Naive thymus-derived CD8-positive, alpha-beta T cell (primary cell): ENCODE measurements around the gene SETD3. TPM values are rescaled to one million over a fixed set of nuclear protein-coding genes. Genes with fewer than 3 reads are reported as not detected.
A peak's percentile ranks its signal among the peaks of the same experiment; 100 is the strongest.

Experiments used
- ATAC-seq, 2 donors: fragments of 150-1000 bp; cut with Tn5 transposase in 1 of 2; sonication (Bioruptor Pico), chemical (Tn5 transposase) in 1 of 2; 1 replicate in 1 of 2; 2 replicates in 1 of 2; pipeline ENCODE4 v1.10.0; 2021; ENCODE audit warnings: mild to moderate bottlenecking in 2 of 2, moderate library complexity in 2 of 2
- POLR2A ChIA-PET: fragments of 350-600 bp; sonication (Branson Sonifier 250); formaldehyde crosslinking; loops from one replicate; lab custom pipeline; 2021; ENCODE audit warnings: antibody characterized with exemption; lab: Charles Lee
- DNase-seq, 10 donors: peaks; one replicate each; pipeline versions ENCODE4 v3.0.0 to v3.0.0-alpha.2; 2020 to 2022
- H3K27ac Mint-ChIP-seq, 10 donors: one replicate each; pipeline ENCODE4 v1.8.0; 2020 to 2022; ENCODE audit warnings: mild to moderate bottlenecking in 10 of 10, mixed read lengths in 10 of 10, moderate library complexity in 4 of 10, inconsistent platforms in 1 of 10
- H3K27me3 Mint-ChIP-seq, 5 donors: one replicate each; pipeline ENCODE4 v1.8.0; 2021 to 2022; ENCODE audit warnings: mixed read lengths in 5 of 5
- H3K36me3 Mint-ChIP-seq, 3 donors: one replicate each; pipeline ENCODE4 v1.8.0; 2020 to 2022; ENCODE audit warnings: mixed read lengths in 3 of 3, mild to moderate bottlenecking in 2 of 3, inconsistent platforms in 1 of 3
- H3K4me1 Mint-ChIP-seq, 4 donors: one replicate each; pipeline ENCODE4 v1.8.0; 2021 to 2022; ENCODE audit warnings: mixed read lengths in 4 of 4
- H3K4me3 Mint-ChIP-seq, 10 donors: one replicate each; pipeline ENCODE4 v1.8.0; 2020 to 2022; ENCODE audit warnings: mild to moderate bottlenecking in 10 of 10, mixed read lengths in 10 of 10, moderate library complexity in 6 of 10, inconsistent platforms in 1 of 10
- H3K9me3 Mint-ChIP-seq, 9 donors: one replicate each; pipeline ENCODE4 v1.8.0; 2020 to 2022; ENCODE audit warnings: mixed read lengths in 9 of 9, mild to moderate bottlenecking in 3 of 9, inconsistent platforms in 1 of 9, moderate library complexity in 1 of 9
- polyA plus RNA-seq, 3 donors: library from polyadenylated mRNA; unstranded; fragments of 300-500 nt; fragmentation: Illumina TruSeq; gene quantifications; one replicate each; pipeline ENCODE4 v1.2.3, GENCODE V29; 2021
- total RNA-seq, 8 experiments: library from RNA in 2 of 8; stranded (reverse) in 2 of 8; gene quantifications; one replicate each; pipeline ENCODE4 v1.2.3 and lab custom pipeline; 2021 to 2026

Gene SETD3
- total and polyA plus RNA-seq, 5 experiments from 2014 or later: 32.2 to 56.8 (median 35.6) TPM

DNA sequence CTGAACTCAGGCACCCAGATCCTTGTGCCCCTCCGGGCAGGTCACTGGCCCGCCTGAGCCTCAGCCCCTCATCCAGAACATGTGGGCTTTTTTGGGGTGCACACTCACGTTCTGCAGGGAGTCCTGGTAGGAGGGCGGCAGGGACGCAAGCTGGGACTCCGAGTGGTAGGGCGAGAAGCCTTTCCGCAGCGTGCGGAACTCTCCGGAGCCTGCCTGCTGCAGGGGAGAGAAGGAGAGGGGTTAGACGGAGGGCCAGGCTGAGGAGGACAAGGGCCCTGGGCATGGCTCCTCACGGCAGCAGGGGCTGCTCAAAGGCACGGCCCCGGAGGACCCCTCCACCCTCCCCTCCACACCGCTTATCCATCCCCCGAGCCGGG, 41.4 kb upstream of the SETD3 start:
- Mint-ChIP-seq H3K9me3 (no peaks in the 10 kb centered on the region), H3K27ac (no peak overlapping the region), H3K4me3 (peak overlapping the region in 1 of 10 donors; percentile 34), H3K36me3 (no peaks in the 10 kb centered on the region), H3K4me1 (peaks cover 6 to 18% (median 12%) of the 10 kb centered on the region in 4 donors), H3K27me3 (no peaks in the 10 kb centered on the region)
- no peak for ATAC-seq
- POLR2A ChIA-PET: no interaction called here
- DNase-seq: peak in 1 of 10 donors; percentile 58

DNA sequence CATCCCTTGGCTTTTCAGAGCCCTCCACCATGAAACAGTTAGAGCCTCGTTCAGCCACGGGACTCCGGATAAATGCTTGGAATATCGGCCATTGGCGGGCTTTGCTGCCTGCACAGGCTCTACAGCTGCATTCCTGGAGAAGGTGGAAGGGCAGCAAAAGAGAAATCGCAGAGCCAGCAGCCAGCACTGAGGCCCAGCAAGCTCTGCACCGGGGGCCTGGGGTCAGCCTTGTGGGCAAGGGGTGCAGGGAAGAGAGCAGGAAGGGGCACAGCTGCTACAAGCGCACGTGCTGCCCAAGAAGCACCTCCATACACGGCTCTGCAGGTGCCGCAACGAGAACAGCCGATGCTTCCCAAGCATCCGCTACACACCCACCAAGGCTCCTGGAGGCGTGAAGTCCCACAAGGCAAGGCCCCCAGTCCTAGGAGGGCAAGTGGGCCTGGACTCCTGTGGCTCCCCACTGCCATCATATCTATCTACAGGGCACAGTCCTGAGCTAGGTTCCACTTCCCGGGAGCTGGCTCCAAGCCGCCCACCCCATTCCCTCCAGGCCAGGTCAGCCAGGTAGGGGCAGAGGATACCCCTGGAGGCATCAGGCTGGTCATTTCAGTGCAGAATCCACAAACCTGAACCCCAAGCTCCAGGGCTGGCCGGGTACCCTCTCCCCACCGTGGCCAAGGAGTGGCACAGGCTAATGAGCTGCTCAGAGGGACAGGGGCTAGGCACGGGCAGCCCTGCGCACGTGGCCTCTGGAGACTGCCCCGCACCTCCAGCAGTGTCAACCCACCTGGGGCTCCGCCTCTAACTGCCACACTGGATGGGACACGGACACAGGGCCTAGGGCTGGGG, 40.7 kb upstream of the SETD3 start:
- peaks cover 6 to 18% (median 12%) of the 10 kb centered on the region in 4 donors for H3K4me1 Mint-ChIP-seq
- ATAC-seq (no peak), DNase-seq (peak in 1 of 10 donors; percentile 32)
- H3K27ac Mint-ChIP-seq: no peak overlapping the region
- no peak overlapping the region for H3K4me3 Mint-ChIP-seq
- no peaks in the 10 kb centered on the region for H3K27me3 Mint-ChIP-seq
- POLR2A ChIA-PET: no interaction called here
- no peaks in the 10 kb centered on the region for H3K36me3 Mint-ChIP-seq
- H3K9me3 Mint-ChIP-seq: no peaks in the 10 kb centered on the region

DNA sequence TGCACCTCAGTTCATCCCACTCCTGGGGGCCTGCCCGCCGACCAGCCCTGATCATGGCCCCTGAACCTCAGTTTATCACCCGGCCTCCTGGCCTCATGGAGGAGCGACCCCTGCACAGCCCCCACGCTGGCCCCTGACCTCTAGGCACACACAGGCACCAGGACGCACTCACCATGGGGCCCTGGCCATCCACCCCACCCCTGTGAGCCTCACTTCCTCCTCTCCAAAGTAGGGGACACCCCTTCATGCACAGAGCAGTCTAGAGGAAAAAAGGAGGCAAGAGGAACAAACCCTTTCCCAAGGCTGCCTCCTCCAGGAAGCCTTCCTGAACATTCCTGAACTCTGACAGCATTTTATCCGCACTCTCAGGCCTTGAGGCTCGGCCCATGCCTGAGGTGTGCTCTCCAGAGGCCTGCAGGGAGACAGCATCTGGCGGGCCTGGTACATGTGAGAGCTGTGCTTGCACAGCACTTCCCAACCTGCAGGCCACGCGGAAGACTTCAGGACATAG, 40.0 kb upstream of the SETD3 start:
- peak overlapping the region in 1 of 10 donors; percentile 41 for H3K27ac Mint-ChIP-seq
- ATAC-seq: no peak

DNA sequence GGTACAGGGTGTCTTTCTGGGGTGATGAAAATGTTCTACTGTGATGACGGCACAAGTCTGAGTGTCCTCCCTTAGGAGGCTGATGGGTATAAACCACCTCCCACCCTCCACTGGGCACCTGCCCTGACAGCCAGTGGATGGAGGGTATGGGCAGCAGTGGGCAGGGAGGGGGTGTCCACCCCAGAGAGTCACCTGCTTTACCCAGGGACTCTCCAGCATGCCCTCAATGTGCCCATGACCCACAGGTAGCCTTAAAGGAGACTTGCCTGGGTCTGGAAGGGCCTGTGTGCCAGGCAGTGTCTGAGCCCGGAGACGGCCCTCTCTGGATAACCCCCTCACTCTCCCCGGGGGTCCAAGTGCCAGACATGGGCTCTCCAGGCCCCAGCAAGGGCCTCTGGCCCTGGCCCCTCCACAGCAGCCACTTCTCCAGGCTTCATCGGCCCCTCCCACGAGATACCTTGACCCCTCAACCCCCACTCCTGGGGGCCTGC, 39.3 kb upstream of the SETD3 start:
- Mint-ChIP-seq H3K9me3 (no peaks in the 10 kb centered on the region), H3K4me3 (no peak overlapping the region), H3K4me1 (peaks cover 2 to 10% (median 5%) of the 10 kb centered on the region in 4 donors), H3K27me3 (no peaks in the 10 kb centered on the region), H3K36me3 (no peaks in the 10 kb centered on the region), H3K27ac (no peak overlapping the region)
- POLR2A ChIA-PET: no interaction called here
- DNase-seq (peak in 1 of 10 donors; percentile 35), ATAC-seq (no peak)

More for the DNA sequence above, 40.0 kb upstream of the SETD3 start:
- peaks cover 6 to 16% (median 10%) of the 10 kb centered on the region in 4 donors for H3K4me1 Mint-ChIP-seq
- POLR2A ChIA-PET: no interaction called here
- no peaks in the 10 kb centered on the region for H3K9me3 Mint-ChIP-seq
- no peak overlapping the region for H3K4me3 Mint-ChIP-seq
- no peaks in the 10 kb centered on the region for H3K36me3 Mint-ChIP-seq
- no peaks in the 10 kb centered on the region for H3K27me3 Mint-ChIP-seq
- peak in 1 of 10 donors; percentile 53 for DNase-seq

DNA sequence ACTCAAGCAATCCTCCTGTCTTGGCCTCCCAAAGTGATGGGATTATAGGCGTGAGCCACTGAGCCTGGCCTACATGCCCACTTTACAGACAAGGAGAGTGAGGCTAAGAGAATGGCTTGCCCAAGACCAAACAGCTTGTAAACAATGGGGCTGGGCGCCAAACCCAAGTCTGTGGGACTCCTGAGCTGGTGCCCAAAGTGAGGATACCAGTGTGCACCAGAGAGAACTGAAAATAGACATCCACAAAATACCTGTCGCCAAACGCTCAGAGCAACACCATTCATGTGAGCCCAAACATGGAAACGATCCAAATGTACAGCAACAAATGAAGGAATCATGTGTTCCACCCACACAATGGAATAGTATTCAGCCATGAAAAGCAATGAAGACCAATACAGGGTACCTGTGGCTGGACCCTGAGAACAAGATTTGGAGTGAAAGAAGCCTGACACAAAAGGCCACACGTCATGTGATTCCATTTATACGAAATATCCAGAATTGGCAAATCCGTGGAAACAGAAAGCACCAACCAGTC, 38.8 kb upstream of the SETD3 start:
- no peak for ATAC-seq
- no peak for DNase-seq
- Mint-ChIP-seq H3K27ac (no peak overlapping the region), H3K27me3 (no peaks in the 10 kb centered on the region), H3K4me1 (peaks cover 0 to 4% (median 1%) of the 10 kb centered on the region in 4 donors), H3K36me3 (no peaks in the 10 kb centered on the region), H3K4me3 (no peak overlapping the region), H3K9me3 (no peaks in the 10 kb centered on the region)
- POLR2A ChIA-PET: interaction anchor here (0.7 kb wide), 1 partner anchor 895 kb away, joined by 8 read pairs; no protein-coding TSS in a partner anchor

DNA sequence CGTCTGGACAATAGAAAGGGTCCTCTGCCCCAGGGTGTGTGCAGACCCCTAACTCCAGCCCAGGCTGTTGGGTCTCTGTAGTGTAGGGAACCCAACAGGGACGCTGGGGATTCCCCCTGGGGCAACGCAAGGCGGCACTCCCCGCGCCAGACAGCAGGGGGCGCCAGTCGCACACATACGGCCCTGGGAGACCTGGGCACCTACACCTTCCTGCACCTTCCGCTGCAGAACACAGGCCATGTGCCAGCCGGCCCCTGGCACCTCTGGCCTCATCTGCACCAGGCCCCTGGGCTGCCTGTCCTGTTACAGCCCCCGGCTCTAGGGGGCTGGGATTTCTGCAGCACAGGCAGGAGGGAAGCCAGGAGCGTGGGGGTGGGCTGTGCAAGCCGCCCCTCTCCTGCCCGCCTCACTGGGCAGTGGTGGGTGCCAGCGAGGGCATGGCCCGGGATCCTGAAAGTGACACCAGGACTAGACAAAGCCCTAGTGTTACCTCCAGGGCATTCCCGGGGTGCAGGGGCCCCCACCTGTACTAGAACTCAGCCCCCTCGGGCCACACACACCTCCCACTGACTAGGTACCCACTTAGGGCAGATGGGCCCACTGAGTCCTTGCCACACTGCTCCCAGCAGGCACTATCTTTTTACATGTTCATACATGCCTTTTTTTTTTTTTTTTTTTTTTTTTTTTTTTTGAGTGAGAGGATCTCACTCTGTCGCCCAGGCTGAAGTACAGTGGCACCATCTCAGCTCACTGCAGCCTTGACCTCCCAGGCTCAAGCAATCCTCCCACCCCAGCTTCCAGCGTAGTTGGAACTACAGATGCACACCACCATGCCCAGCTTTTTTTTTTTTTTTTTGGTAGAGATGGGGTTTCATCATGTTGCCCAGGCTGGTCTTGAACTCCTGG, 38.0 kb upstream of the SETD3 start:
- ATAC-seq: peak; percentile 83 to 88
- peak; percentile 63 to 89 (median 82) for DNase-seq
- H3K27me3 Mint-ChIP-seq: no peaks in the 10 kb centered on the region
- no peaks in the 10 kb centered on the region for H3K9me3 Mint-ChIP-seq
- POLR2A ChIA-PET: interaction anchor here (0.7 kb wide), 1 partner anchor 896 kb away, joined by 8 read pairs; no protein-coding TSS in a partner anchor
- H3K27ac Mint-ChIP-seq: no peak overlapping the region
- H3K36me3 Mint-ChIP-seq: no peaks in the 10 kb centered on the region
- H3K4me1 Mint-ChIP-seq: no peaks in the 10 kb centered on the region
- H3K4me3 Mint-ChIP-seq: no peak overlapping the region

DNA sequence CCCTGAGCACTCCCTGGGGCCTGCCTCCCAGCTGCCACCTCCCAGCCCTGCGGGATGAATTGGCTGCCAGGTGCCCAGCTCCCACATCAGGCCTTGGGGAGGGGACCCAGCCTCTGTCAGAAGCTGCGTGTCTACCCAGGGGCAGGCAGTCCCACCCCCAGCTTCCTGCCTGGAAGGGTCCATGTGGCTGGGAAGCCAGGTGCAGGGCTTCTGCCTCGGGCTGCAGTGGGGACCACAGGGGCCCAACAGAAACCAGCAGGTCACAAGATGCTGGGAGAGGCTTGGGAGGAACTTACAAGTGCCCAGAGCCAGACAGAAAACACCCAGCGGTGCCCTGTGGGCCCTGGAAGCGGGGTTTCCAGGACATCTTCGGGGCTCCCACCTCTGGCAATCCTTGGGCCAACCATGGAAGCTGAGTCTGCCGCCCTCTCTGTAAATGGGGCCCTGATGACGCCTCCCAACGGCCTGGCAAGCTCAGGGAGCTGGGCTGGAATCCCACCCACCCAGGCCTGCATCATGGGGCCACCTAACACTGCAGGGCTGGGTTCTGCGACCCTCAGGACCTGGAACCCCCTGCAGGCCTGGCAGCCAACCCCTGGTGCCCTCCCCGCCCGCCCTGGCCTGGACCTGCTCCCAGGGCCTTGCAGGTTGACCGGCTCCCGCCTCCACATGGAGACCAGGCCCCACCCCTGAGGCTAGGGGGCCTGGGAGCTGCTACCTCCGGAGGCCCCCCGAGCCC, 37.2 kb upstream of the SETD3 start:
- no peak overlapping the region for H3K4me3 Mint-ChIP-seq
- no peaks in the 10 kb centered on the region for H3K4me1 Mint-ChIP-seq
- ATAC-seq: no peak
- POLR2A ChIA-PET: no interaction called here
- peaks cover 0 to 4% (median 0%) of the 10 kb centered on the region in 3 donors for H3K36me3 Mint-ChIP-seq
- no peak overlapping the region for H3K27ac Mint-ChIP-seq
- no peaks in the 10 kb centered on the region for H3K9me3 Mint-ChIP-seq
- H3K27me3 Mint-ChIP-seq: no peaks in the 10 kb centered on the region
- peak in 1 of 10 donors; percentile 42 for DNase-seq

DNA sequence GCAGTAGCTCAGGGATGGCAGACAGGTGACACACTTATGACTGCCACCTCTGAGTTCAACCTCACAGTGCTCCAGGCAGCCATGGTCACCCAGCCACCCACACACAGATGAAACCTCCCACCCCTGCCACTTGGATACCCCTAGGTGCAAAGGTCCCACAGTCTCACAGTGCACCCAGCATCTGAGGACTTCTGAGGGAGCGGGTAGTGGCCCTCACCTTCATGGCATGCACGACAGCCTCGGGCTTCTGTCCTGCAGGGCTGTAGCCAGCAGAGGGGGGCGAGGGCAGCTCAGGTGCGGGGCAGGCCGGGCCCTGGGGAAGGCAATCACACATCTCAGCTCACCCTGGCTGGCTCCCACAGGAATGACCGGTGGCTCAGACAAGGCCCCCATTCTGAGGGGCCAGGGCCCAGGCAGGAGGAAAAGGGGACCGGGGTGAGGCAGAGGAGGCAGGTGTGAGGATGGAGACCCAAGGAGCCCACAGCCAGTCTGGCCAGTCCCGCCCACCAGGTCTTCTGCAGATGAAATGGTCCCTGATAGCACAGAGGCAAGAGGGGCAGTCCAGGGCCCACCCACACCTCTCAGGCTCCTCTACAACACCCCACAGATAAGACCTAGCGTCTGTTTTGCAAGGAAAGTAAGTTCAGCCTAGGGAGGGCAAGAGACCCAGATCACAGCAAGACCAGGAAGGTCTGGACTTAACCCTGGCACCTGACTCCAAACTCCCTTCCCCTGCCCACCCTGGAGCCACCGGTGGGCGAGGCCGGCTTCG, 36.4 kb upstream of the SETD3 start:
- Mint-ChIP-seq H3K9me3 (no peaks in the 10 kb centered on the region), H3K27me3 (no peaks in the 10 kb centered on the region), H3K4me1 (no peaks in the 10 kb centered on the region), H3K27ac (peak overlapping the region in 1 of 10 donors; percentile 53), H3K4me3 (peak overlapping the region in 1 of 10 donors; percentile 22), H3K36me3 (peaks cover 0 to 10% (median 0%) of the 10 kb centered on the region in 3 donors)
- peak in 1 of 10 donors; percentile 24 for DNase-seq
- ATAC-seq: no peak
- POLR2A ChIA-PET: interaction anchor here (1.4 kb wide), 1 partner anchor 36 kb away, joined by 3 read pairs; the partner anchor contains the start of genes CCNK and SETD3

DNA sequence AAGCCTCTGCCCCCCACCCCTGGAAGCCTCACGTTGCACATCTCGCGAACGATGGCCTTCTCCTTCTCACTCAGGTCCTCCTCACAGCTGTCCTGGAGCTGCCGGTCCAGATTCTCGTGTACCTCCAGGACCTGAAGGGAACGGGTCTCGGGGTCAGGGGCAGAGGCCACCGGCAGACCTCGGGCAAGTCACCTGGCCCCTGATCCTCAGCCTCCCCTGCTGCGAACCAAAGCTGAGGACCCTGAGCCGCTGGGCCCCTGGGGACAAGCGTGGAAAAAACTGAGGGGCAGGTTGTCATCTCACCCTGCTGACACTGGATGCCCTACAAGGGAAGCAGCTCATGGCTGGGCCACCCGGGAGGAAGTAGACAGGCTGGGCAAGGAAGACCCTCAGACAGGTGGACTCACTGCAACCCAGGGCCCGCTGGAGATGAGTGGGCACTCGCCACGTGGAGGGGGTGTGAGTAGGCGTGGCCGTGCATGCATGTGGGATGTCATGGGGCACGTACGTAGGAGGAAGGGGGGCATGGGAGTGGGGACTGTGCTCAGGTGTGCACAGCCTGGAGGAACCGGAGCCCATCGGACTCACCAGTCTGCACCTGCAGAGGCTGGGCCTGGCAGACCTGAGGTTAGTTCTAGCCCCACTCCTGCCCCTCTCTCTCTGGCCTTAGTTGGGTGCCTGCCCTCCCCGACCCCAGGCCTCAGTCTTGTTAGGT, 35.7 kb upstream of the SETD3 start:
- POLR2A ChIA-PET: interaction anchor here (1.4 kb wide), 1 partner anchor 35 kb away, joined by 3 read pairs; the partner anchor contains the start of genes CCNK and SETD3
- peaks cover 0 to 14% (median 0%) of the 10 kb centered on the region in 3 donors for H3K36me3 Mint-ChIP-seq
- H3K4me1 Mint-ChIP-seq: no peaks in the 10 kb centered on the region
- H3K4me3 Mint-ChIP-seq: no peak overlapping the region
- no peaks in the 10 kb centered on the region for H3K9me3 Mint-ChIP-seq
- DNase-seq (peak in 1 of 10 donors; percentile 63), ATAC-seq (no peak)
- H3K27me3 Mint-ChIP-seq: no peaks in the 10 kb centered on the region
- peak overlapping the region in 1 of 10 donors; percentile 25 for H3K27ac Mint-ChIP-seq

DNA sequence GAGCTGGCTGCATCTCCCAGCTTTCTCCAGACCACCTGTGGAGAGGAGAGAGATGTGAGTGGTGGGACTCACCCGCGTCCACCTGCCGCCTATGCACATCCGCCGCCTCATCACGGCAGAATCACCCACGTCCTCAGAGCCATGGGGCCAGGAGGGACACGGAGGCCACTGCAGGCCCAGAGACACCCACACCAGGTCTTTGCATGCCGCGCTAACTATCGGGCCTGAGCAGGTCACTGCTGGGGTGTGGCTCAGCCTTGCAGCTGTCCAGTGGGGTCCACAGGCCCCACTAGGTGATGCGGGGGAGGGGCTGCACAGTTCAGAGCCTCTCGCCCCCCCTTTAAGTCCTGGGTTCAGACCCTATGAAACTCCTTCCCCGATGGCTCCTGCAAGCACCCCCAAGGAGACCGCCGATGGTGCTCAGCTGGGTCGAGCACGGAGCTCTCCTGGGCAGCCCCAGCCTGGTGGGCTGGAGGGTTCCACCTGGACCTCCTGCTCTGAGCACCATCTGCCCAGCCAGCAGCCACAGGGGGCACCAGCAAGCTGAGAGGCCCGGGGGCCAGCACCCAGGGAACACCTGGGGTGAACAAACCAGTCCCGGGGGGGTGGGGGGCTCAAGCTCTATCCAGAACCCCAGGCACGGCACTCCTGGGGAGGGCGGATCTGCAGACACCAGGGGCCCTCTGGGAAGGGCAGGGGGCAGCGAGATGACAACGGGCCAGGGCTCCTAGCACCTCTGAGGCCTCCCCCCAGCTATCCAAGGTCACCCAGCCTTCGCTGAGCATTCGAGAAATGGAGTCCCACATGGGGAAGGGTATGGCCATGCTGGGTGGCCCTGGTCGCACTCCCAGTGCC, 34.9 kb upstream of the SETD3 start:
- Mint-ChIP-seq H3K9me3 (no peaks in the 10 kb centered on the region), H3K4me3 (no peak overlapping the region), H3K4me1 (no peaks in the 10 kb centered on the region), H3K27me3 (no peaks in the 10 kb centered on the region), H3K36me3 (peaks cover 0 to 21% (median 0%) of the 10 kb centered on the region in 3 donors), H3K27ac (peak overlapping the region in 2 of 10 donors; percentile 55 to 71)
- DNase-seq: peak in 1 of 10 donors; percentile 59
- ATAC-seq: no peak
- POLR2A ChIA-PET: interaction anchor here (1.4 kb wide), 1 partner anchor 35 kb away, joined by 3 read pairs; the partner anchor contains the start of genes CCNK and SETD3
